ACC112 (cell line): ENCODE data around the gene FMNL2.

Experiments
- H2AFZ ChIP-seq: fragments of 200-600 bp; sonication (generic); one replicate; pipeline ENCODE4 v1.6.0; 2017; ENCODE audit warnings: antibody characterized with exemption, low read length; ENCODE audit not compliant: unreplicated experiment
- H3K27ac ChIP-seq: fragments of 200-600 bp; sonication (generic); 2 replicates; pipeline ENCODE4 v1.5.1; 2014; ENCODE audit warnings: low read depth, mild to moderate bottlenecking, antibody characterized with exemption, low read length, moderate library complexity
- H3K27me3 ChIP-seq: fragments of 200-600 bp; sonication (generic); 2 replicates; pipeline ENCODE4 v1.6.1; 2014; ENCODE audit warnings: mild to moderate bottlenecking, antibody characterized with exemption, low read length, moderate library complexity, mixed read lengths; ENCODE audit not compliant: insufficient read depth
- H3K36me3 ChIP-seq: fragments of 200-600 bp; sonication (generic); 2 replicates; pipeline ENCODE4 v1.6.1; 2016; ENCODE audit warnings: mild to moderate bottlenecking, antibody characterized with exemption, low read length, moderate library complexity, mixed read lengths; ENCODE audit not compliant: insufficient read depth
- H3K4me1 ChIP-seq: fragments of 200-600 bp; sonication (generic); one replicate; pipeline ENCODE4 v1.6.1; 2016; ENCODE audit warnings: low read length, mixed read lengths; ENCODE audit not compliant: insufficient read depth, unreplicated experiment, control insufficient read depth
- H3K4me3 ChIP-seq: fragments of 200-600 bp; sonication (generic); 2 replicates; pipeline ENCODE4 v1.5.1; 2014; ENCODE audit warnings: mild to moderate bottlenecking, low read depth, low read length
- H3K79me2 ChIP-seq: fragments of 200-600 bp; sonication (generic); one replicate; pipeline ENCODE4 v1.6.0; 2016; ENCODE audit warnings: low read length; ENCODE audit not compliant: control insufficient read depth, unreplicated experiment, insufficient read depth

FMNL2 gene

DNA sequence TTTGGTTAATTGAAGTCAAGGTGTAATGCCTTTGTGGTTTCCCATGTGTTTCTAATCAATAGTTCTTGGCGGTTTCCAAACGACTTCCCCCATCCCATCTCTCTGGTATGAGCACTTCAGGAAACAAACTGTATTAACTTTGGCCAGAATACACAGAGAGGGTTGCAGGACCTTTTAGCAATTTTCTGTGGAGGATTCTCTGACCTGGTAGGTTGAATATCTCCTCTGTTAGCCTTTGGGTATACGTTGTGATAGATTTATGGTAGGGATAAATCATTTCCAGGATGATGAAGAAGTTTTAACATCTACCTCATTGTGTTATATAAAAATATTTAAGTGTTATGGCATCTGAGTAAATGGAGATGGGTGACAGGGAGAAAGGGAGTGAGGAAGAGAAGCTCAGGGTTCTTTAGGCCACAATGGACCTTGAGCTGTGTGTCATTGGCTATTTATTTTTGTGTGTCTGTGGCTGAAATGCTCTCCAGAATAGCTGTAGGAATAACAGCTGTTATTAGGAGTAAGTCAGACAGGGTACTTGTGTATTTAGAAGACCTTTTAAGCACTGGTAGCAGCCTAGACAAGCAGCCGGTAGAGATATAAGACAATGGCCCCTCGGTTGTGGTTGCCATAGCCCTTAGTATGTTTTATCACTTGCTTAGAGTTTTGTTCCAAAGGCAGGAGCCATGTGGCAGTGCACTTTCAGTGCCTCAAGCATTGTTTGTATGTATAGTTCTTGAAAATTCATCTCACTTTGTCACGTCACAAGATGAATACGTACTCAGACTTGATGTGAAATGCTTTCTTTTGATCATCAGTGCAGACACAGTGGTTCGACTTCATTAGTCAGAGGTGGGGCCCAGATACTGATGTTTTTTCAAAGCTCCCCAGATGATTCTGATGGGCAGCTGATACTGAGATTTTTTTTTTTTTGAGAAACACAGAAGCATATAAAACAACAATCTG, 91.1 kb downstream of the FMNL2 start:
- H3K36me3 ChIP-seq = no peaks in the 10 kb centered on the region
- H3K4me1 ChIP-seq = peaks cover 63% of the 10 kb centered on the region
- peaks cover 69% of the 10 kb centered on the region for H3K79me2 ChIP-seq
- no peaks in the 10 kb centered on the region for H3K27me3 ChIP-seq
- no peak overlapping the region for H3K4me3 ChIP-seq
- peak overlapping the region; percentile 70 for H3K27ac ChIP-seq
- H2AFZ ChIP-seq = no peak overlapping the region

DNA sequence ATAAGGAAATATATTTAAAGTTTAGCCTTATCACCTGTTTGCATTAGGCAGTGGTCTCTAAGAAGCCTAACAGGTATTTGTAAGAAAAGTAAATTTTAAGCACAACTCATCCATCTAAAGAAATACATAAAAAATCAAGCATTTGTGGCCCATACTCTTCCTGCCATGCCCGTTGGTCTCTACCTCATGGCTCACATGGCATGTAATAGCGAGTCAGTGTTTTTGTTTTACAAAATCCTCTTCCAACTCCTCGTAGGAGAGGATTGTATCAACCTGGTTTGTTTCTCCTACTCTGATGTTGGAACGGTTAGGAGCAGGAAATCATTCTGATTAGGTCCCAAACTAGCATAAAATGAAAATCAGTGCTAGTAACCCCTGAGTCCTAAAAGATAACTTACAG, 91.8 kb downstream of the FMNL2 start:
- peaks cover 65% of the 10 kb centered on the region for H3K4me1 ChIP-seq
- no peaks in the 10 kb centered on the region for H3K36me3 ChIP-seq
- H2AFZ ChIP-seq = peak overlapping the region; percentile 21
- H3K27me3 ChIP-seq = no peaks in the 10 kb centered on the region
- peaks cover 76% of the 10 kb centered on the region for H3K79me2 ChIP-seq
- no peak overlapping the region for H3K4me3 ChIP-seq
- H3K27ac ChIP-seq = peak overlapping the region; percentile 70

DNA sequence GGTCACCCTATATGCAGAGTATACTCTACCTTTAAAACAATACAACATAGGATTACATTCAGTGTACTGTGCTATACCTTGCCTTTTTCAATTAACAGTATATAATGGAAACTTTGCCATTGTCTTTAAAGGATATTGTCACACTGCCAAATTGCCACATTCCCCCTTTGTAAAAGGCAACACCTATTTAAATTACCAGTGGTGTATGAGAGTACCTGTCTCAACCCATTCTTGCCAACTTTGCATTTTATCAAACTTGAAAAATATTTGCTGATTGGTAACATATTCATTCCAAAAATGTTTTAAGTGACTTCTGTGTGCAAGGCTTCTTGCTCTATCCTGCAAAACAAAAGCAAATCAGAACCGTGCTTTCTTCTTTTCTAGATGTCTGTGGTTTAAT, 92.9 kb downstream of the FMNL2 start:
- H3K4me1 ChIP-seq = peaks cover 66% of the 10 kb centered on the region
- peaks cover 72% of the 10 kb centered on the region for H3K79me2 ChIP-seq
- no peak overlapping the region for H2AFZ ChIP-seq
- H3K36me3 ChIP-seq = no peaks in the 10 kb centered on the region
- no peak overlapping the region for H3K27ac ChIP-seq
- H3K4me3 ChIP-seq = no peak overlapping the region
- no peaks in the 10 kb centered on the region for H3K27me3 ChIP-seq

DNA sequence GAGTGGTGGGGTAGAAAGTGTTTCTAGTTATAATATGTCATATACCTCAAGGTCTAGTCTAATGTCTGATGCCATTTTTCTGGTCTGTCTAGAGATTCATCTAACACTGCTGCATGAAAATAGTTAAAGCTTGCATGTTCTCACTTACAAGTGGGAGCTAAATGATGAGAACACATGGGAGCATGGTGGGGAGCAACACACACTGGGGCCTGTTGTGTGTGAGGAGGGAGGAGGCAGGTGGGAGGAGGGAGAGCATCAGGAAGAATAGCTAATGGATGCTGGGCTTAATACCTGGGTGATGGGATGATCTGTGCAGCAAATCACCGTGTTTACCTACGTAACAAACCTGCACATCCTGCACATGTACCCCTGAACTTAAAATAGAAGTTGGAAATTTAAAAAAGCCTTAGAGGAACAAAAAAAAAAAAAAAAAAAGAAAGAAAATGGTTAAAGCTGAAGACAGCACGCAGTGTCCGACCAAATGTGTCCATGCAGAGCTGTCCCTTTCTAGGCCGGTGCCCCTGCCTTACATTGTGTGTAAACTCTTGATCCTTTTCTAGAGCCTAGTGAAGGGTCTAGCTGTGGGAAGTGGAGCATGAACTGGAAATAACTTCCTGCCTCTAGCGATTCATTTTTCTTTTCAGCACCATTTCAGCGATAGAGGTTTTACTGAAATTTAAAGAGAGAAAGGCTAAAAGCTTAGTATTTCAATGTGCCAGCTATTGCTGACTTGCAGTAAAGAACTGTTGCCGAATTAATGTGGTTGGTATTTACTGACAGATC, 94.0 kb downstream of the FMNL2 start:
- Histone ChIP-seq H3K79me2 (peaks cover 73% of the 10 kb centered on the region), H3K4me1 (peaks cover 74% of the 10 kb centered on the region), H3K27ac (no peak overlapping the region), H2AFZ (no peak overlapping the region), H3K27me3 (no peaks in the 10 kb centered on the region), H3K4me3 (no peak overlapping the region), H3K36me3 (no peaks in the 10 kb centered on the region)

DNA sequence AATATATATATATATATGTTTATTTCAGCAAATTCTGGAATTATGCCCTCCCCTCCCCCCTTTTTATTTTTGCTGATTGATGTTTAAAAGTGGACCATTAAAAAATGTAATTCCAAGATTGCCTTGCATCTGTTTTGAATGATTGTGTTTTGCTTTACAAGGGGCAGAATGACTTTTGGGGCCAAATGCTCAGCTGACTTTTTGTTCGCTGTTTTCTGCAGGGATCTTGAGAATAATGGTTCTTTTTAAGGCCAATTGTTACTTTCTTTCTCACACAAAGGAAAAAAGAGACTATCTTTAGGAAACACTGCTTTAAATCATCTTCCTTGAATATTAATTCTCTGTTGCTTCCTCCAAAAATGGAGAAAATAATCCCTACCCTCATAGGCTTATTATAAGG, 95.9 kb downstream of the FMNL2 start:
- Histone ChIP-seq H2AFZ (no peak overlapping the region), H3K4me1 (peaks cover 67% of the 10 kb centered on the region), H3K79me2 (peaks cover 69% of the 10 kb centered on the region)

DNA sequence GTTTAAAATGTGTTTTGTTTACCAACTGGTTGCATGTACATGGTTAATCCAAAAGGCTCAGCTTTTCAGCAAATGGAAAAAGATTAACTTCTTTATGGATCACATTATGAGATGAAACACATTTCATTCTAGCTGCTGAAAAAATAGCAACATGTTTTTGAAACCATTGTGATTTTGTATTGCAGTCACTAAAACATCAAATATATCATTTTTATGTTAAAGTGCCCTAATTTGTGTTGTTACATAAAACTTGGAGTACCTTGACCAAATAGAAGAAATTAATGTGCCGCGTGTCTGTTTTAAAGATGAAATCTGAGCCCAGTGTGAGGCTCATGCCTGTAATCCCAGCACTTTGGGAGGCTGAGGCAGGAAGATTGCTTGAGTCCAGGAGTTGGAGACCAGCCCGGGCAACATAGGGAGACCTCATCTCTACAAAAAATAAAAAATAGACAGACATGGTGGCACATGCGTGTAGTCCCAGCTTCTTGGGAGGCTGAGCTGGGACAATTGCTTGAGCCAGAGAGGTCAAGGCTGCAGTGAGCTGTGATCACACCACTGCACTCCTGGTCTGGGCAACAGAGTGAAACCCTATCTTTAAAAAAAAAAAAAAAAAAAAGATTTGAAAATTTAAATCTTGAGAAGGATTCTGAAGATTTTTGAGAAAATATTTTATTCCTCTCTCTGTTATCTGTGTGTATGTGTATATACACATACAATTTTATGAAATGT, 96.6 kb downstream of the FMNL2 start:
- Histone ChIP-seq H3K27ac (peak overlapping the region; percentile 87), H3K4me3 (no peak overlapping the region), H3K27me3 (no peaks in the 10 kb centered on the region), H3K4me1 (peaks cover 60% of the 10 kb centered on the region), H3K79me2 (peaks cover 73% of the 10 kb centered on the region), H2AFZ (no peak overlapping the region), H3K36me3 (no peaks in the 10 kb centered on the region)

More for the DNA sequence above, 95.9 kb downstream of the FMNL2 start:
- peak overlapping the region; percentile 87 for H3K27ac ChIP-seq
- H3K36me3 ChIP-seq = no peaks in the 10 kb centered on the region
- no peaks in the 10 kb centered on the region for H3K27me3 ChIP-seq
- no peak overlapping the region for H3K4me3 ChIP-seq

DNA sequence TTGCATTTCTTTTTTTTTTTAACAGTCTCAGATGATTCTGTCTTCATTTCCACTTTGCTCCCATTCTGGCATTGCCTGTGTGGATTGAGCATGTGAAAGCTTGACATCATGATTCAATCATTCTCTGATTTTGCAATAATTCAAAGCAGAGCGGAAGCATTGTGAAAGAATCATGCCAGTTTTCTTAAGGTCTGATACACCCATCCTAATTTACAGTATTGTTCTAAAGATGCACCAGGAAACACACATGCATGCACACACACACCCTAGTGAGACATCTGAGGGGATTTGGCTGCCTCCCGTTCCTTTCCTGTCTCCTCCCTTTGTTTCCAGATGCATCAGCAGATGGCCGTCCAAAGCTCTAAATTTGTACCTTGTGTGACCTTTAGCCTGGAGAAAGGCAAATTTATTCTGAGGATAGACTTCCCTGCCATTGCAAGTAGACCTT, 97.3 kb downstream of the FMNL2 start:
- no peaks in the 10 kb centered on the region for H3K27me3 ChIP-seq
- no peaks in the 10 kb centered on the region for H3K36me3 ChIP-seq
- peak overlapping the region; percentile 87 for H3K27ac ChIP-seq
- peaks cover 53% of the 10 kb centered on the region for H3K4me1 ChIP-seq
- H2AFZ ChIP-seq = no peak overlapping the region
- no peak overlapping the region for H3K4me3 ChIP-seq
- peaks cover 77% of the 10 kb centered on the region for H3K79me2 ChIP-seq

DNA sequence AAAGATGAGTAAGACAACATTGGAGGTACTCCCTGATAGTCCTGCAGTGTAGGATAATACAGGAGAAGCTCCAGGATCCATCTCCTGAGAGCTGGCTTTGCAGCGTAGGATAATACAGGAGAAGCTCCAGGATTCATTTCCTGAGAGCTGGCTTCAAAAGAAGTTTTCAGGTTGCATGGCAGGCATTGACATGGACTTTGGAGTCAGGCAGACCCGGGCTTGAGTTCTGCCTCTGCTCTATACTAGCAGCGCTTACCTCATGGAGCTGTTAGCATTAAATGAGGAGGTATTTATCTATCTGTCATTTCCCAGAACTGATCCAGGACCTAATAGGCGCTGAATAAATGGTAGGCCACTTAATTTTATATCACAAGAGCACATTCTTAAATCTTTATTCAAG, 97.8 kb downstream of the FMNL2 start:
- Histone ChIP-seq H3K4me1 (peaks cover 50% of the 10 kb centered on the region), H2AFZ (no peak overlapping the region), H3K4me3 (no peak overlapping the region; the same call in 1 of the 2 replicates), H3K27ac (peak overlapping the region; percentile 71), H3K79me2 (peaks cover 79% of the 10 kb centered on the region), H3K36me3 (no peaks in the 10 kb centered on the region), H3K27me3 (no peaks in the 10 kb centered on the region)

DNA sequence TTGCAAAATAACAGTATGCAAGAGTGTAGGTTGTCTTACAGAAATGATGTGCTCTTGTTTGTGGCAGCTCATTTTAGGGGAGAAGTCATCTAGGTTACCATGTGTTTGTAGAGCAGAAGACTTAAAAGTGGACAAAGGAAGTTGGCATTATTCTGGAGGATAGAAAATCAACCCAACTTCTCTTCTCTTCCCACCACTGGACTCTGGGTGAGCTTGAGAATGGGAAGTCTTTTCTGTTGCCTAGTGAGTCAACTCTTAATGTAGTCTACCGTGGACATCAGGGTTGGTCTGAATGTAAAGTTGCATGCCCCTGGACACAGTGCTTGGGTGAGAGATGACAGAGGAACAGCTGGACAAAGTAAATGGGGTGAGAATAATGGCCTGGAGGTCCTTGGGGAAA, 98.3 kb downstream of the FMNL2 start:
- Histone ChIP-seq H3K4me3 (no peak overlapping the region), H3K79me2 (peaks cover 79% of the 10 kb centered on the region), H3K4me1 (peaks cover 45% of the 10 kb centered on the region)

DNA sequence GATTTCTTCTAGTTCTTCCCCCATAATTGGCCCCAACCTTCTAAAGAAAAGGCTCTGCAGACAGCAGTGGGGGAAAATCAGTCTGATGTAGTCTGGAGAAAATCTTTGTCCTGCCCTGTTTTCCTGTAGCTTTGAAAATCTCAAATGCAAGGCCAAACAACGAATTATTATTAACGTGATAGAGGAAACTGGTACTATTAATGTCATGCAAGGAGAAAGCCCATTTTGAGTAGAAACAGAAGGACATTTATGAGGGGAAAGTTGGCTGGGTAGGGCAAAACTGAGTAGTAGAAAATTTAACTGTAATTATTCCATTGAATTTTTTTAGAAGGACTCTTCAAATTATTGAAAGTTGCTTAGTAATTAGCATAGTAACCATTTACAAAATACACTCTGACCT, 98.8 kb downstream of the FMNL2 start:
- peaks cover 80% of the 10 kb centered on the region for H3K79me2 ChIP-seq
- no peak overlapping the region for H3K27ac ChIP-seq
- H3K27me3 ChIP-seq = no peaks in the 10 kb centered on the region
- no peaks in the 10 kb centered on the region for H3K36me3 ChIP-seq
- no peak overlapping the region for H2AFZ ChIP-seq
- peaks cover 40% of the 10 kb centered on the region for H3K4me1 ChIP-seq
- H3K4me3 ChIP-seq = no peak overlapping the region

More for the DNA sequence above, 98.3 kb downstream of the FMNL2 start:
- Histone ChIP-seq H2AFZ (no peak overlapping the region), H3K27ac (no peak overlapping the region), H3K27me3 (no peaks in the 10 kb centered on the region), H3K36me3 (no peaks in the 10 kb centered on the region)
